DMS 273 treated with DMSO at 0.1 percent for 48 hours (cell line): ENCODE measurements around the gene MBD4.

Experiments
- DNase-seq: peaks from one replicate; lab custom pipeline; 2025; lab: John Stamatoyannopoulos, UW

MBD4 gene

GRCh38 chr3:129382366-129382765, 57.4 kb downstream of the MBD4 start:
- DNase-seq = no peak
